Smooth muscle cell (in vitro differentiated cells): ENCODE results near the gene MTLN. TPM values are rescaled to one million over a fixed set of nuclear protein-coding genes. Genes with fewer than 3 reads are reported as not detected.
A peak's percentile ranks its signal among the peaks of the same experiment; 100 is the strongest.
"Not testable (repeated sequence)": the region's sequence is repeated elsewhere in the genome, so short reads cannot be mapped to it uniquely, and the experiment has no call there.

Experiments
- DNase-seq: peaks from one replicate; lab custom pipeline; 2025; ENCODE audit not compliant: unreplicated experiment; lab: John Stamatoyannopoulos, UW
- H2AFZ ChIP-seq: fragments of 200-600 bp; sonication (generic); 2 replicates; pipeline ENCODE4 v1.6.0; 2016; ENCODE audit warnings: antibody characterized with exemption, low read depth, mild to moderate bottlenecking
- H3F3A ChIP-seq: fragments of 200-600 bp; sonication (generic); 2 replicates; pipeline ENCODE4 v1.6.0; 2017; ENCODE audit warnings: antibody characterized with exemption, low read depth
- H3K27ac ChIP-seq: fragments of 200-600 bp; sonication (generic); 2 replicates; pipeline ENCODE4 v1.5.1; 2016; ENCODE audit warnings: low read depth, mild to moderate bottlenecking
- H3K27me3 ChIP-seq: fragments of 200-600 bp; sonication (generic); 2 replicates; pipeline ENCODE4 v1.6.1; 2016; ENCODE audit warnings: low read depth, mild to moderate bottlenecking
- H3K36me3 ChIP-seq: fragments of 200-600 bp; sonication (generic); 2 replicates; pipeline ENCODE4 v1.5.1; 2016; ENCODE audit warnings: low read depth
- H3K4me1 ChIP-seq: fragments of 200-600 bp; sonication (generic); 2 replicates; pipeline ENCODE4 v1.5.1; 2016; ENCODE audit warnings: low read depth
- H3K4me2 ChIP-seq: fragments of 200-600 bp; sonication (generic); 2 replicates; pipeline ENCODE4 v1.6.0; 2016; ENCODE audit warnings: mild to moderate bottlenecking
- H3K4me3 ChIP-seq: fragments of 200-600 bp; sonication (generic); 2 replicates; pipeline ENCODE4 v1.5.1; 2016; ENCODE audit warnings: mild to moderate bottlenecking
- H3K79me2 ChIP-seq: fragments of 200-600 bp; sonication (generic); 2 replicates; pipeline ENCODE4 v1.6.0; 2016; ENCODE audit warnings: low read depth, mild to moderate bottlenecking
- H3K9ac ChIP-seq: fragments of 200-600 bp; sonication (generic); 2 replicates; pipeline ENCODE4 v1.6.0; 2016; ENCODE audit warnings: low read depth
- H3K9me3 ChIP-seq: fragments of 200-600 bp; sonication (generic); replicated peaks from 2 replicates; pipeline ENCODE4 v1.5.1; 2016; ENCODE audit warnings: low read depth
- H4K20me1 ChIP-seq: fragments of 200-600 bp; sonication (generic); 2 replicates; pipeline ENCODE4 v1.6.0; 2016; ENCODE audit warnings: low read depth
- WGBS: methylation state at CpG from one replicate; pipeline ENCODE4 v1.1.7; 2016; ENCODE audit warnings: low lambda C conversion rate; 5-methylcytosine and 5-hydroxymethylcytosine counted together
- polyA plus RNA-seq: library from polyadenylated mRNA; unstranded; fragments of >200 nt; fragmentation: Nextera tagmentation; extraction: Ambion mirVana; gene quantifications from 2 replicates; pipeline ENCODE4 v1.2.1, GENCODE V29; 2016
- total RNA-seq: library from RNA; depleted of rRNA; stranded (reverse); fragments of >200 nt; gene quantifications from 2 replicates; pipeline ENCODE4 v1.2.3, GENCODE V29; 2014
- TF ChIP-seq, protein P1 (sequence below): fragments of 200-600 bp; sonication (generic); IDR thresholded peaks from 2 replicates; pipeline ENCODE4 v1.5.1; 2017; ENCODE audit warnings: borderline replicate concordance, mild to moderate bottlenecking, antibody characterized with exemption; ENCODE audit not compliant: insufficient read depth, poor library complexity, severe bottlenecking

Gene MTLN
- total and polyA plus RNA-seq, 2 experiments from 2014 or later = 73.1 to 98.6 TPM

GRCh38 chr2:110216803-110217202, 4.5 kb upstream of the MTLN start:
- TF ChIP-seq, protein P1, sequence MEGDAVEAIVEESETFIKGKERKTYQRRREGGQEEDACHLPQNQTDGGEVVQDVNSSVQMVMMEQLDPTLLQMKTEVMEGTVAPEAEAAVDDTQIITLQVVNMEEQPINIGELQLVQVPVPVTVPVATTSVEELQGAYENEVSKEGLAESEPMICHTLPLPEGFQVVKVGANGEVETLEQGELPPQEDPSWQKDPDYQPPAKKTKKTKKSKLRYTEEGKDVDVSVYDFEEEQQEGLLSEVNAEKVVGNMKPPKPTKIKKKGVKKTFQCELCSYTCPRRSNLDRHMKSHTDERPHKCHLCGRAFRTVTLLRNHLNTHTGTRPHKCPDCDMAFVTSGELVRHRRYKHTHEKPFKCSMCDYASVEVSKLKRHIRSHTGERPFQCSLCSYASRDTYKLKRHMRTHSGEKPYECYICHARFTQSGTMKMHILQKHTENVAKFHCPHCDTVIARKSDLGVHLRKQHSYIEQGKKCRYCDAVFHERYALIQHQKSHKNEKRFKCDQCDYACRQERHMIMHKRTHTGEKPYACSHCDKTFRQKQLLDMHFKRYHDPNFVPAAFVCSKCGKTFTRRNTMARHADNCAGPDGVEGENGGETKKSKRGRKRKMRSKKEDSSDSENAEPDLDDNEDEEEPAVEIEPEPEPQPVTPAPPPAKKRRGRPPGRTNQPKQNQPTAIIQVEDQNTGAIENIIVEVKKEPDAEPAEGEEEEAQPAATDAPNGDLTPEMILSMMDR = no peak
- H3K4me3 ChIP-seq = no peak overlapping the region
- H4K20me1 ChIP-seq = no peaks in the 10 kb centered on the region
- no peak overlapping the region for H3K4me2 ChIP-seq
- no peak for DNase-seq
- peaks cover 8% of the 10 kb centered on the region for H3K79me2 ChIP-seq
- H3F3A ChIP-seq = no peaks in the 10 kb centered on the region
- H3K27me3 ChIP-seq = peaks cover 11% of the 10 kb centered on the region
- H3K9me3 ChIP-seq = no peaks in the 10 kb centered on the region
- H3K9ac ChIP-seq = no peak overlapping the region
- H3K4me1 ChIP-seq = no peaks in the 10 kb centered on the region
- H3K27ac ChIP-seq = no peak overlapping the region
- no peak overlapping the region for H2AFZ ChIP-seq
- no peaks in the 10 kb centered on the region for H3K36me3 ChIP-seq

- no peak overlapping the region for H2AFZ ChIP-seq
- no peaks in the 10 kb centered on the region for H3K9me3 ChIP-seq
- no peaks in the 10 kb centered on the region for H4K20me1 ChIP-seq
- no peak overlapping the region for H3K4me3 ChIP-seq
- no peak overlapping the region for H3K9ac ChIP-seq
- H3K27me3 ChIP-seq = peaks cover 11% of the 10 kb centered on the region
- peaks cover 6% of the 10 kb centered on the region for H3K4me1 ChIP-seq
- H3K27ac ChIP-seq = no peak overlapping the region
- H3F3A ChIP-seq = no peaks in the 10 kb centered on the region
- H3K36me3 ChIP-seq = no peaks in the 10 kb centered on the region
- TF ChIP-seq, protein P1 = no peak
- H3K79me2 ChIP-seq = peaks cover 8% of the 10 kb centered on the region
- 85% methylated on average over 3 of the region's 3 CpGs for WGBS
- no peak for DNase-seq
- H3K4me2 ChIP-seq = no peak overlapping the region
Observed at GRCh38 chr2:110216199-110216598, 3.9 kb upstream of the MTLN start.

GRCh38 chr2:110215566-110216158, 3.3 kb upstream of the MTLN start:
- Histone ChIP-seq H3K27ac (no peak overlapping the region), H3K27me3 (peaks cover 11% of the 10 kb centered on the region), H3K9me3 (no peaks in the 10 kb centered on the region), H3K79me2 (peaks cover 8% of the 10 kb centered on the region), H3K4me1 (peaks cover 6% of the 10 kb centered on the region), H3K4me3 (no peak overlapping the region), H4K20me1 (no peaks in the 10 kb centered on the region), H3K4me2 (no peak overlapping the region), H3K36me3 (no peaks in the 10 kb centered on the region), H3F3A (no peaks in the 10 kb centered on the region), H3K9ac (no peak overlapping the region), H2AFZ (no peak overlapping the region)
- WGBS = 85% methylated on average over 4 of the region's 4 CpGs
- TF ChIP-seq, protein P1 = no peak
- DNase-seq = no peak

DNA sequence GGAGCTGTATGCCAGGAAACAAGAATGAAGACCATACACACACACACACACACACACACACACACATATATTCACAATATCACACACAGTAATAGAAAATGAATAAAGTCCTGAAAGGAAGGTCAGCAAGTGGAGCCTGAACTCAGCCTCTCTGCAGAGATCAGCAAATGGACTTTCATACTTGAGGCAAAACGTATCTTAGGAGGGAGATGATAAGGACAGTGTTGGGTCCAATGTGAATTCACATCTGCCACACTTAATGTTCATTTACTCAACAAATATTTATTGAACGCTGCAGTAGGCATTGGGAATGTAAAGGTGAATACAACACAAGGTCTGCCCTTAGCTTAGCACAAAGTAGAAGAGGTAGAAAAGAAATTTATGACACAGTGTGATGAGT, 2.7 kb upstream of the MTLN start:
- no peak for DNase-seq
- TF ChIP-seq, protein P1 = no peak

DNA sequence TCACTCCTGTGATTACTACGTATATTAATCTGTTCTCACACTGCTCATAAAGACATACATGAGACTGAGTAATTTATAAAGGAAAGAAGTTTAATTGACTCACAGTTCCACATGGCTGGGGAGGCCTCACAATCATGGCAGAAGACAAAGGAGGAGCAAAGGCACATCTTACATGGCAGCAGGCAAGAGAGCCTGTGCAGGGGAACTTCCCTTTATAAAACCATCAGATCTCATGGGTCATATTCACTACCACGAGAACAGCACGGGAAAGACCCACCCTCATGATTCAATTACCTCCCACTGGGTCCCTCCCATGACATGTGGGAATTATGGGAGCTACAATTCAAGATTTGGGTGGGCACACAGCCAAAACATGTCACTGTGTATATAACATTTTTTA, 1.2 kb upstream of the MTLN start:
- H3K79me2 ChIP-seq, H3K4me3 ChIP-seq, H3K4me2 ChIP-seq, H3F3A ChIP-seq, H4K20me1 ChIP-seq, H3K9ac ChIP-seq, H3K36me3 ChIP-seq, H3K9me3 ChIP-seq, DNase-seq, H3K4me1 ChIP-seq, H3K27ac ChIP-seq: not testable (repeated sequence)
- Histone ChIP-seq H3K27me3 (peaks cover 11% of the 10 kb centered on the region), H2AFZ (peak overlapping the region; percentile 2)
- 62% methylated on average over 3 of the region's 3 CpGs for WGBS

More for the DNA sequence above, 2.7 kb upstream of the MTLN start:
- Histone ChIP-seq H4K20me1 (no peaks in the 10 kb centered on the region), H3K36me3 (no peaks in the 10 kb centered on the region), H3K4me1 (peaks cover 6% of the 10 kb centered on the region), H3K9ac (no peak overlapping the region), H3K27ac (no peak overlapping the region), H3F3A (no peaks in the 10 kb centered on the region), H3K27me3 (peaks cover 11% of the 10 kb centered on the region), H2AFZ (no peak overlapping the region), H3K9me3 (no peaks in the 10 kb centered on the region), H3K79me2 (peaks cover 8% of the 10 kb centered on the region), H3K4me2 (no peak overlapping the region), H3K4me3 (no peak overlapping the region)
- WGBS = 80% methylated on average over 2 of the region's 2 CpGs
